NCI-H446 (cell line): ENCODE measurements around the gene FUCA1.
"Not testable (repeated sequence)": the region's sequence is repeated elsewhere in the genome, so short reads cannot be mapped to it uniquely, and the experiment has no call there.

Experiments
- DNase-seq, 2 experiments: peaks; one replicate each; lab custom pipeline; 2025; lab: John Stamatoyannopoulos, UW

FUCA1 gene

GRCh38 chr1:23867895-23868556, at the start of gene FUCA1:
Gene FUCA1 (minus strand): TSS chr1:23868290. CDS start chr1:23868286, 4 bp downstream.
- DNase-seq, result peak; percentile 81 to 96

DNA sequence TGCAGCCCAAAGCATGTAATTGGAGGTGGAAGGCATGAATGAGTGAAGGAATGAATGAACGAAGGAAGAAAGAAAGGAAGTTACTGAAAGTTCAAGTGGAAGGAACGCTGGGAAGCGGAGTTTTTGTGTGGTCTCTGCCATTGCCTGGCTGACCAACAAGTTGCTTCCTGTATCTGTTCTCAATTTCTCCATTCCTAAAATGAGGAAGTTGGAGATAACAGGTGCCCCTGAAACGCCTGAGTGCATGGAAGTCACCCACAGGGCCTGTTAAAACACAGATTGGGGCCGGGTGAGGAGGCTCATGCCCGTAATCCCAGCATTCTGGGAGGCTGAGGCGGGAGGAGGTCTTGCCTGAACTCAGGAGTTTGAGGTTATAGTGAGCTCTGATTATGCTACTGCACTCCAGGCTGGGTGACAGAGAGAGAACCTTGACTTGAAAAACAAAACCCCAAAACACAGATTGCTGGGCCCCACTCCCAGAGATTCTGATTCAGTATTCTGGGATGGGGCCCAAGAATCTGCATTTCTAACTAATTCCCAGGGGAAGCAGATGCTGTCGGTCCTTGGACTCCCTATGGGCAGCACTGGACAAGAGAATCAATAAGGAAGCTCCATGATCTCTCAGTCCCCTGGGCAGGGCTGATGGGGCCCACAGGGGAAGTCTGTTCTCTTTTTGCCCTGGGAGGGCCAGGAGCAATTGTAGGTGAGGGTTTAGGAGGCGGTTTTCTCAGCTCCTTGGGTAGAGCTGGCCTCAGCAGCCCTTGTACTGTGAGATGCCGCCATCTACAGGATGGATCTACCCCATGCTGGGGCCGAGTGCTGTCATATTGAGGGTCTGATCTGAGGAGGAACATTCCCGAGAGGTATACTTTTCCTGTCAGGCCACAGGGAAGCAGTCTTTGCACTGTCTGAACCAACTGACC, 48.4 kb upstream of the FUCA1 start:
- peak in 1 of 2 experiments; percentile 72 for DNase-seq

- no peak for DNase-seq
Measured at GRCh38 chr1:23915466-23915865, 47.4 kb upstream of the FUCA1 start.

DNA sequence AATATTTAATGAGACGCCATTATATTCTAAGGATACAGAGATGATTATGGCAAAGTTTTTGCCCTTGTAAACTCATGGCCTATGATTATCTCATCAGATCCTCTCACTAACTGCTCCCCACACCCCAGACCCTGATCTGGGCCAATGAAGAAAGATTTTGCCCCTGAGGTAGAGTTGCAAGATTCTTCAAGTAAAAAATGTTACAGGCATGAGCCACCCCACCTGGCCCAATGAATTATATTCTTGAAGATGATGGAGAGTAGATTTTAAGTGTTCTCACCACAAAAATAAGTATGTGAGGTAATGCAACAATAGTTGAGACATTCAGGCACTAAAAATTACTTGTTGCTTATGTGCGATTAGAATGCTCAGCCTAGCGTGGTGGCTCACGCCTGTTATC, 46.8 kb upstream of the FUCA1 start:
- DNase-seq, result no peak

GRCh38 chr1:23913212-23913880, 45.3 kb upstream of the FUCA1 start, which contains the start of gene CNR2:
Gene CNR2 (minus strand): TSS chr1:23913362. CDS start chr1:23875617, 37,745 bp downstream.
- DNase-seq, result no peak

- no peak for DNase-seq
Measured at GRCh38 chr1:23911921-23912320, 43.8 kb upstream of the FUCA1 start.

DNA sequence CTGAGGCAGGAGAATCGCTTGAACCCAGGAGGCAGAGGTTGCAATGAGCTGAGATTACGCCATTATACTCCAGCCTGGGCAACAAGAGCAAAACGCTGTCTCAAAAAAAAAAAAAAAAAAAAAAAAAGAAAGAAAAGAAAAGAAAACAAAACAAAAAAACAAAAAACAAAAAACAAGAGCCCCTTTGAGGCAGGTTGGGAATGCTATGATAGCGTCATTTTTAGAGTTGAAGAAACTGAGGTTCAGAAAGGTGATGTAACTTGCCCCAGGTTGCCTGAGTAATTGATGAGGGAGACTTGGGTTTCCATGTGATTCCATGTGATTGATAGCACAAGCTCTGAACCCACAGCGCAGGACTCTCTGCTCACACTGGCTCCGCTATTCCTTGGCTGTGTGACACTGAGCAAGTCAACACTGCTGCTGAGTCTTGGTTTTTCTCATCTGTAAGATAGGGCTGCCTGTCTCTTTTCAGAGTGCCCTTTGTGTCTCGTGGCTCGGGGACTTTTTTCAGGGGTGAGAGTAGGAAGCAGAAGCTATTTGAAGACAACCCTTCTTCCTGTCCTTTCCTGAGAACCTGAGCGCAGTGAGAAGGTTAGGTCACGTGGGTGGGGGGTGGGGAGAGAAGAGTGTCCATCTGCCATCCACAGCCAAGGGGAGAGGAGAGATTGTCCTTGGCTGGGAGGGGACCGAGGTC, 42.6 kb upstream of the FUCA1 start:
- no peak for DNase-seq

DNA sequence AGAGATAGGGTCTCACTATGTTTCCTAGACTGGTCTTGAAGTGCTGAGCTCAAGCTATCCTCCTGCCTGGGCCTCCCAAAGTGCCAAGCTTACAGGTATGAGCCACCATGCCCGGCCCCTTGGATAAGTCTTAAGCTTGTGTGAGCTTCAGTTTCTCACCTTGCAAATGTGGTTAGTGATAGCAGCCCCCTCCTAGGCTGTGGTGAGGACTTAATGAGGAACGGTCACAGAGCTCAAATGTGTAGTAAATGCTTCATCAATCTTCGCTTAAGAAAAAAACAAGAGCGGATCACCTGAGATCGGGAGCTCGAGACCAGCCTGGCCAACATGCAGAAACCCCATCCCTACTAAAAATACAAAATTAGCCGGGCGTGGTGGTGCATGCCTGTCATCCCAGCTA, 42.1 kb upstream of the FUCA1 start:
- DNase-seq, result no peak

- DNase-seq, result no peak
Measured at GRCh38 chr1:23909412-23909811, 41.3 kb upstream of the FUCA1 start.

DNA sequence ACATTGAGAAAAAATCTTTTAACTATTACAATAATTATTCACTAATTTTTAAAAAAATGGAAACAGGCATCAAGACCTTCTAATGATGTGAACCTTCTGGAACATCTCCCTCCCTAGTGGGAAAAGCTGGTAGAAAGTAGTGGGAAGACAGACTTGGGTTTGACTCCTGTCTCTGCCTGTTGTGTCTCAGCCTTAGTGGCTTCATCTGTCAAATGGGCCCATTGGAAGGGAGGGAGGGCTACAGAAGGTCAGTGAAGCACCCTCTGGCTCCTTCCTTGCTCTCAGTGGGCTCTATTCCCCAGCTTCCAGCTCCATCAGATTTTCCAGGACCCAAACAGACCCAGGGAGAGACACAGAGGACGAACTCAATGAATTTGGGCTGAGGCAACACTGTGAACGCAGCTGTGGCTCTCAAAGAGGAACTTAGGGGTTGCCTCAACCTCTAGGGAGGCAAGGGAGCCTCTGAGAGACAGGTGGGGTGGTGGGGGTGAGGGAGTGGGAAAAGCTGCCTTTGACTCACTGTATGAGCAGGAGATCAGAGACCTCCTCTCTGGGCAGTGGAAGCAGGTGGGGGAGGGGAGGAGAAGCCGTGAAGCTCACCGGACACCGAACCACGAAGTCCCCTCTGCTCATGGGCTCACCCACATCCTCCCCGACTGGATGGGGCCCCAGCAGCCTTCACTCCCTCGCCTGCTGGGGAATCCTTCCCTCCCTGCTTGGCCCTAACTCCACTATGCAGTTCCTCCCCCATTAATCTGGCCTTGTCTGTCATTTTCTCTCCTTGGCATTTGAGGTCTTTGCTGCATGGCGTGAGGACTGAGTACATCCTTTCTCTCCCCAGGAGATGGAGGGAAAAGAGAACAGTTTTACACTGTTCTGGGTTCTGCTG, 40.6 kb upstream of the FUCA1 start:
- no peak for DNase-seq

GRCh38 chr1:23906731-23907130, 38.6 kb upstream of the FUCA1 start:
- no peak for DNase-seq

- no peak for DNase-seq
Measured at GRCh38 chr1:23905461-23906025, 37.5 kb upstream of the FUCA1 start.

GRCh38 chr1:23904748-23905357, 36.8 kb upstream of the FUCA1 start:
- no peak for DNase-seq

DNA sequence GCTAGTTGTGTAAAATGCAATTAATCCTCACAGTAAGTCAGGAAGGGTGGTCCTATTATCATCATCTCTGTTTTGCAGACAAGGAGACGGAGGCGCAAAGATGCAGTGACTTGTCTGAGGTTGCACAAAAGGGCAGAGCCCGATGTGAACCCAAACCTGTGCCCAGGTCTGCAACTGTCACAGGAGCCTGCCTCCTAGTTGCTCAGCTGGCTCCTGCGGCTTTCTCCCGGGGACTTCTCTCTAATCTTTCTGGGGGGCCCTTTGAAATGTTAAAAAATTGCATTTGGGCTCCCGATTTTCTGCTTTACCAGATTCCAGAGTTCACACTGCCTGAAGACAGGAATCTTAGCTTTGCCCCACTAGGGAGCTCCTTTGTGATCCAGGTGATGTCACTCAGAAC, 35.7 kb upstream of the FUCA1 start:
- no peak for DNase-seq

DNA sequence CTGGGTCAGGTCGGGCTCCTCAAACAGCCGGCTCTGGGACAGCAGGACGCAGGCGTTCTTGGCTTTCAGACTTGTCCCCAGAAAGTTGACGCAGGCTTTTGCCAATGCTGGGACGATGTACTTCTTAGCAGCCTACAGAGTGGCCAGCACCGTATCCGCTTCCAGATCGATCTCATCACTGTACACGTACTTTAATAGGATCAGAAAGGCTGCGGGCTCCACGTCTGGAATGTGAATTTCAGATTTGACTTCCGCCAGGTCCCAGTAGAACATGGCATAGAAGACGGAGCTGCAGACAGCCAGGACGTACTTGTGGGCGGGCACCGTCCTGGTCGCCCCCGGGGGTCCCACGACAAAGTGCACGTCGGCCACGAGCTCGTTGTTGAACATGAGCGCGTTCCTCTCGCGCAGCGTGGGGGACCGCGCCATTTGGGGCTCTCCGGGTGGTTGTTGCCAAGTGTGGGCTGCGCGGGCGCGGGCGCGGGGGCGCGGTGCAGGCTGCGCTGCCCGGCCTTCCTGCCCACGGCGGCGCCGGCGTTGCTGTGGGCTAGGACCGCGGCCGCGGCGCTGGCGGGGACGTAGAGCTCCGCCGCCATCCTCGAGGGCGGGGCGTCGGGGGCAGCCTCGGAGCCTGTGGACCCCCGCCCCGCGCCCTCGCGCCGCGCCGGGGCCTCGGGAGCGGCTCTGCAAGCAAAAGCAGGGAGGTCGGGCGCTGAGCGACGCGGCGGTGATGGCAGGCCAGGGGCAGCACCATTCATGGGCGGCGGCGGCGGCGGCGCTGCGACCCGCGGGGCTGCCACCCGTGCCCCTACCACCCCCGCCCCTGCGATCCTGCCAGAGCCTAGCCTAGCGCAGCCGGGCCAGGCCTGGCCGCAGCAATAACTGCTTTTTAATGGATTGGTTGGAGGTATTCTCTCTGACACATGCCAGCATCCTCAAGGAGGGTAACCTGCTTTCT, 34.5 kb upstream of the FUCA1 start:
- no peak for DNase-seq

- not testable (repeated sequence) for DNase-seq
Measured at GRCh38 chr1:23900017-23900416, 31.9 kb upstream of the FUCA1 start.

DNA sequence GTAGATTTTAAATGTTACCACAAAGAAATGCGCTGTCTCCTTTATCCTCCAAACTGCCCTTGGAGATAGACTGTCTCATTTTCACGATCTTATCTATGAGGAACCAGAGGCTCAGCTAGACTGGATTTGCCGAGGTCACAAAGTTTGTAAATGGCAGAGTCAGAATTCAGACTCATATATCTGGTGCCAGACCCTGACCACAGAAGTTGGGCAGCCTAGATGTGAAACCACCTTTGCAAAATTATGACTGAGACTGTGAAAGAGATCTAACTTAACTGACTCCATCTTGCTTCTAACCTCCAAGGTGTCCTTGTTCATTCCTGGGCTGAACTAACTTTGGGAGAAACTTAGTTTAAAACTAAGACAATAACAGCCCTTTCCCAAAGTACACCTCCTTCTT, 31.0 kb upstream of the FUCA1 start:
- no peak for DNase-seq

DNA sequence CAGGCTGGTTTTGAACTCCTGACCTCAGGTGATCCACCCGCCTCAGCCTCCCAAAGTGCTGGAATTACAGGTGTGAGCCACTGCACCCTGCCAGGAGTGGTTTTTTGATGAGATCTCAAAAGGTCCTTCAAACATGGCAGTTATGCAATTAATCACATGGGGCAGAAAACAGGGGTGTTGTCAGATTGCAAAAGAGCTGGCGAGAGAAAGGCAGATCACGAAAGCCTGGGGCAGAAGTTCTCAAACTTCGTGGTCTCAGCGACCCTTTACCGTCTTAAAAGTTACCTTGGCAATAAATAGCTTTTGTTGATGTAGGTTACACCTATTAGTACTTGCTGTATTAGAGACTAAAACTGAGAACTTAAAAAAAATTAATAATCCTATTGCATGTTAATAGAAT, 29.0 kb upstream of the FUCA1 start:
- DNase-seq, result no peak

DNA sequence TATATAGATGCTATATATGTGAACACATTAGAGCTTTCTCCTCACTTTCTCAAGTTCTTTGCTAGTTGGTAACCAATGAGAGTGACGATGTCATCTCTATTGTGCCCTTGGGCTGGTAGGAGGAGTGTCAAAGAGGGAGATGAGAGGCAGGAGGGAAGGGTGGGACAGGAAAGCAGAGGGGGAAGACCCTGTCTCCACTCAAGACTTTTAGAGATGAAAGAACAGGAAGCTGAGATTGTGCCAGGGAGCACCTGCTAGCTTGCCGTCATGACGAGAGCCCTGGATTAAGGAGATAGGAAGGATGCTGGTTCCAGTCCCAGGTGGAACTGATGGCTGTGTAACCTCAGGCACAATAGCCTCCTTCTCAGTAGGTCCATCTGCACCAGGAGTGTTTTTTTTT, 28.4 kb upstream of the FUCA1 start:
- no peak for DNase-seq
